Cerebellar cortex (tissue), 1 donor: ENCODE data around the gene TMEM175.
"Not testable (repeated sequence)": the region's sequence is repeated elsewhere in the genome, so short reads cannot be mapped to it uniquely, and the experiment has no call there.

Source experiments
- DNase-seq: peaks from one replicate; pipeline ENCODE4 v3.0.0-alpha.2; 2015; ENCODE audit warnings: low spot score

The TMEM175 gene

DNA sequence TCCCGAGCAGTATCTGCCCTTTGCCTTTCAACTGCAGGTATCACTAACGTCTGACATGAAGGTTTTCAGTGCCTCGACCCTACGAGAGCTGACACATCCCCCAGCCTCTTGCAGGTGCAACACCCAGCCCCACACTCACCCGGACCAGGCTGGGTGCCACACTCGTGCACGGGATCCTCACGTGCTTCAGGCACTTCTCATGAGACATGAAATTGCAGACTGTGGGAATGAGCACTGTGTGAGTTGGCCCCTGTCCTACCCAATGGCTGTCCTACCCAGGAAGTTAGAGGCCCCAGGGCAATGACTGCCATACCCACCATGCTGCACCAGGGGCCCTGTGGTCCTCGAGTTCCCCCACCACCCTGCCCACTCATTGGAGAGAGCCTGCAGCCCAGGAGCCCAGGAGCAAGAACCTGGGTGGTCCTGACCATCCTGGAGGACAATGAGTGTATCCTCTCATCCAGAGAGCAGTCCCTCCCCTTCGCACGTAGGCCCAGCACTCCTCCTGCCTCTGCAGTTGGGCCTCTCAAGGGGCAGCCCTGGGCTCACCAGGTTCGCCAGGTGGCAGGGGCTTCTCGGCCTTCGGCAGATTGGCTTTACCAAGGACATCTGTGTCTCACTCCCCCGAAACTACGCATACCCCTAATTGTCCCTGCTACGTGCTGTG is 38.7 kb downstream of the TMEM175 start:
- DNase-seq = no peak

DNA sequence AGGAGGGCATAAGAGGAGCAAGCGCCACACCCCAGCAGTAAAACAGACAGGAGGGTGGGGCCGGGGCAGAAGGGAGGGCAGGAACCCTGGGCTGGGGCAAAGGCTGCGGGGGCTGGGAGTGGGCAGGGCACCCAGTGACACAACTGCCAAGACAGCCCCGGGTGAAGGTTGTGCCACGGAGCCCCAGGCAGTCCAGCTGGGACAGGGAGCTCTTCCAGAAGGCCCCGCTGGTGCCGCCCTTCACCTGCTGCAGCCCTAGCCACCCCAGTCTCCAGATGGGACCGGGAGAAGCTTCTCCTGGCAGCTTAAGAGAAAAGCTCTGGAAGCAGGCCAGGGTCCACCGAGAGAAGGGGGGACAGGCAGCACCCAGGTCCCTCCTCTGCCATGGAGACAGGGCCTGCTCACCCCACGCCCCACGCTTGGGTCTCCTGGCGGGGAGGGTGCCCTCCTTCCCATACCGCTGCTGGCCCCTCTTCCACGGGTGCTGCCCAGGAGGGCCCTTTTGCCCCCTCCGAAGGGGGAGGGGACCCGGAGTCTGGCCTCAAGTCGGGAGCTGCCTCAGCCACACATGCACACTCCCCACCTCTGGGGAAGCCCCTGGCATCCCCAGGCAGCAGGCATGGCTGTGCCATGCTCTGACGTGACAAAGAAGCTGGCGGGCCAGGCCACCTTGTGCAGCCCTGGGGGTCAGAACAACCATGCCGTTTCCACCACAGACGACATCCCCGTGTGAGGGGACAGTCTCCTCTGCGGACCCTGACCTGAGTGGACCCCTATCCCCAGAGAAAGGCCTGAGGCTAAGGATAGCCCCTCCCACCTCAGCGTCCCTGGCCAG is 39.6 kb downstream of the TMEM175 start:
- no peak for DNase-seq

DNA sequence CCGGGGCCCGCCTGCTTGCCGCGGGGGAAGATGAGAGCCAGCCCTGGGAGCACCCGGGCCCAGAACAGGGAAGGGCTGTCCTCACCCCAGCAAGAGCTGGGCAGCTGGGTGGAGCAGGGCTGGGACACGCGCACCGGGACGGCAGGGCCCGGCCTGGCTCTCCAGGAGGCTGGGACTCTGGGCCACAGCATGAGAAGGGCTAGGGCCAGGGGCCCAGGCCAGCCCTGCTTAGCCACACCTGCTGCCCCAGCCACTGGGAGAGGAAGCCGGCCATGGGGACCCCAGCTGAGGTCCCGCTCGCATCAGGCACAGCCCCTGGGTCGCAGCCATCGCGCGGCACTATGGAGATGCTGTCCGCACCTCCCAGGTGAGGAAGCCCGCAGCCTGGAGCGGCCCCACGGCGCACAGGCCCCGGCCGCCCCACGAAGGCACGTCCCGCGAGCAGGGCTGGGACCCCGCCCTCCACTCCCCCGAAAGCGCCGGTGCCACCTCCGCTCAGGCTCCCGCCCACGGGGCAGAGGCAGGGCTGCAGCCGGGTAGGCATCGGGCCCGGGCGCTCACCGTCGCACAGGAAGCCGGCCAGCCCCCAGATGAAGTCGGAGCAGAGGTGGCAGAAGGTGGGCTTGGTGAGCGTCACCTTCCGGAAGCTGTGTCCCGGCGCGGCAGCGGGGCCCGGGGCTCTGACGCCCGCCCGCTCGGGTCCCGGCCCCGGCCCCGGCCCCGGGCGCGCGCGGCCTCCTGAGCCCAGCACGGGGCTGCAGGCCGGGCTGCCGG is 40.6 kb downstream of the TMEM175 start:
- DNase-seq = no peak

GRCh38 chr4:973431-974397 is 41.5 kb downstream of the TMEM175 start, which contains the start of gene DGKQ:
Gene DGKQ (minus strand): TSS chr4:973569. CDS start chr4:973482, 87 bp downstream.
- peak; percentile 81 for DNase-seq

GRCh38 chr4:974668-975067 is 42.4 kb downstream of the TMEM175 start:
- no peak for DNase-seq

DNA sequence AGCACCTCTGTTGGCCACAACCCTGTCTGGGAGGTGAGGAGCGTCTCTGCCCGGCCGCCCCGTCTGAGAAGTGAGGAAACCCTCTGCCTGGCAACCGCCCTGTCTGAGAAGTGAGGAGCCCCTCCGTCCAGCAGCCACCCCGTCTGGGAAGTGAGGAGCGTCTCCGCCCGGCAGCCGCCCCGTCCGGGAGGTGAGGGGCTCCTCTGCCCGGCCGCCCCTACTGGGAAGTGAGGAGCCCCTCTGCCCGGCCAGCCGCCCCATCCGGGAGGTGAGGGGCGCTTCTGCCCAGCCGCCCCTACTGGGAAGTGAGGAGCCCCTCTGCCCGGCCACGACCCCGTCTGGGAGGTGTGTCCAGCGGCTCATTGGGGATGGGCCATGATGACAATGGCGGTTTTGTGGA is 43.8 kb downstream of the TMEM175 start:
- not testable (repeated sequence) for DNase-seq

DNA sequence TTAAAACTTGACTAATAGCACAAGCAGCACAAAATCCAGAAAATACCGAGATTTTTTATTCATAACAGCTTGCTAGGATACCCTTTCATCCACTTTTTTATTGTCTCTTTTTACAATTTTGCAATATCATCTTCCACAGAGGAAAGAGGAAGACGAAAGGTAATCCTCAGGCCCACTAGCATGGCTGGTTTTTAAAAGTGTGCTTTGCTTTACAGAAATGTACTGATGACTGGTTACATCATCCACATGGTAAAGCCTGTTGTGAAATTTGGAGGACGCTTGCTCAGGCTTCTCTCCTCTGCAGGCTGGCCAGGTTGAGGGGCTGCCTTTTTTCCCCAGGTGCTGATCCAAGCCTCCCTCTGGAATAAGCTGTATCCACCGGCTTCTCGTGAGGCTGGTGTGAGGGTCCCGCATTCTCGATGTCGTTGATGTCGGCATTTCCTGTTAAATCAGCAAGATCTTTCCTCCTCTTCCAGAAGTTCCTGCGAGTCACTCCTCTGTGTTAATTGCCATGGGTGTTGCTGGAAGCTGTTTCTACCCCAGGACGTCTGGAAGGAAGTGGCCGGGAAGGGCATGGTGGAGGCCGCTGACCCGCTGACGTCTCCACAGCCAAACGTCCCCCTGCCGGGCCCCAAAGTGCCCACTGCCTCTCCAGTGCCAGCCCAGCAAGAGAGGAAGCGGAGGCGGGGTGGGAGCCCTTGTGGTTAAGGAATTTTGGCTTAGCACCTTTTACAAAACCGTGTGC is 46.9 kb downstream of the TMEM175 start:
- no peak for DNase-seq

- no peak for DNase-seq
Observed at GRCh38 chr4:982291-982690, 50.0 kb downstream of the TMEM175 start.

DNA sequence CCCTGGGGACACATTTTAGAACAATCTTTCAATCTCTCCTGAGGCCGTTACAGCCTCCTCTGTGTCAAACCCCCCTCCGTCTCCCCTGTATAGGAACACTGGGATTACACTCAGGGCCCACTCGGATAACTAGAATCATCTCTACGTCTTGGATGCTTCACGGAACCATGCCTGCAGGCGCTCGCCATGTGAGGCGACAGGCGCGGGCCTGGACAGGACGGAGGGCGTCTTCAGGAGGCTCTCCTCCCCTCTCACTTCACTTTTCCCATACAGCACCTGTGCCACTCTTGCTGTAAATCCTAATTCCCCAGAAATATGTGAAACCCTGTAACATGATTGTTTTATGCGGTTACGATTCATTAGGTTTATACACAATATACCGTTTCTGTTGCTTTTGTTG is 50.6 kb downstream of the TMEM175 start:
- no peak for DNase-seq

DNA sequence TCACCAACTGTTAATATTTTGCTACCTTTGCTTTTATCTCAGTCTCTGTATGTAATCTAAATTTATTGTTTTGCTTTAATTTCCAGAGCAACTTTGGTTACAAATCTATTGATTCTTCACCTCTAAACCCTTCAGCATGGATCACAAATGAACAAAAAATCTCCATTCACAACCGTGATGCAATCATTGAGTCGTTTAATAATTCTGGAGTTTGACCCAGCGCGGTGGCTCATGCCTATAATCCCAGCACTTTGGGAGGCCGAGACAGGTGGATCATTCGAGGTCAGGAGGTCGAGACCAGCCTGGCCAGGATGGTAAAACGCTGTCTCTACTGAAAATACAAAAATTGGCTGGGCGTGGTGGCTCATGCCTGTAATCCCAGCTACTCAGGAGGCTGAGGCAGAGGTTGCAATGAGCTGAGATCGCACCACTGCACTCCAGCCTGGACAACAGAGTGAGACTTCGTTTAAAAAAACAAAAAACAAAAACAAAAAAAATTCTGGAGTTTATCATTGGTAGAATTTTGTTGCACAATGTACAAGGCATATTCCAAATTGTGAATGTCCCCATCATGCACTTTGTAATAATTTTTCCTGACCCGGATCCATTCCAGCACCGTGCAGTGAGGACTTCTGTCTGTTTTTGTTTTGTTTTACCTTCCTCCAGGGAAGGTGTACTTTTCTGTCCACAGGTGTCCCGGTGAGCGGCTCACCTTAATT is 52.2 kb downstream of the TMEM175 start:
- DNase-seq = no peak

- peak; percentile 73 for DNase-seq
Observed at GRCh38 chr4:985123-985830, 53.0 kb downstream of the TMEM175 start.

DNA sequence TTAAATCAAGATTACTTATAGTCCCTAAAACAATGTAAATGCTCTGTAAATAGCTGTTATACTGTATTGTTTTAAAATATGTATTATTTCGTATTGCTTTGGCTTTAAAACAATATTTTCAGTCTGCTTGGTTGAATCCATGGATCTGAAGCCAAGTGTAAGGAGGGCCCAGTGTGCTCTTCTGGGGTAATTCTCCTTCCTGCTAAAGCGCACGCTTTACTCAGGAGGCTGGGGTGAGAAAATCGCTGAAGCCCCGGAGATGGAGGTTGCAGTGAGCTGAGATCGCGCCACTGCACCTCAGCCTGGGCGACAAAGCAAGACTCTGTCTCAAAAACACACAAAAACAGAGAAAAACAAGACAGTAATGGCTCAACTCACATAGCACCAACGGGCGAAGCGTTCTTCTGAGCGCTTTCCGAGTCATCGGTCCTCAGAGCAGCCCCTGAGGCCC is 54.2 kb downstream of the TMEM175 start:
- DNase-seq = peak; percentile 57

- DNase-seq = peak; percentile 73
Observed at GRCh38 chr4:986879-987623, 54.8 kb downstream of the TMEM175 start, which contains the start of gene IDUA. Gene IDUA (plus strand): TSS chr4:987044. CDS start chr4:987085, 41 bp downstream.

DNA sequence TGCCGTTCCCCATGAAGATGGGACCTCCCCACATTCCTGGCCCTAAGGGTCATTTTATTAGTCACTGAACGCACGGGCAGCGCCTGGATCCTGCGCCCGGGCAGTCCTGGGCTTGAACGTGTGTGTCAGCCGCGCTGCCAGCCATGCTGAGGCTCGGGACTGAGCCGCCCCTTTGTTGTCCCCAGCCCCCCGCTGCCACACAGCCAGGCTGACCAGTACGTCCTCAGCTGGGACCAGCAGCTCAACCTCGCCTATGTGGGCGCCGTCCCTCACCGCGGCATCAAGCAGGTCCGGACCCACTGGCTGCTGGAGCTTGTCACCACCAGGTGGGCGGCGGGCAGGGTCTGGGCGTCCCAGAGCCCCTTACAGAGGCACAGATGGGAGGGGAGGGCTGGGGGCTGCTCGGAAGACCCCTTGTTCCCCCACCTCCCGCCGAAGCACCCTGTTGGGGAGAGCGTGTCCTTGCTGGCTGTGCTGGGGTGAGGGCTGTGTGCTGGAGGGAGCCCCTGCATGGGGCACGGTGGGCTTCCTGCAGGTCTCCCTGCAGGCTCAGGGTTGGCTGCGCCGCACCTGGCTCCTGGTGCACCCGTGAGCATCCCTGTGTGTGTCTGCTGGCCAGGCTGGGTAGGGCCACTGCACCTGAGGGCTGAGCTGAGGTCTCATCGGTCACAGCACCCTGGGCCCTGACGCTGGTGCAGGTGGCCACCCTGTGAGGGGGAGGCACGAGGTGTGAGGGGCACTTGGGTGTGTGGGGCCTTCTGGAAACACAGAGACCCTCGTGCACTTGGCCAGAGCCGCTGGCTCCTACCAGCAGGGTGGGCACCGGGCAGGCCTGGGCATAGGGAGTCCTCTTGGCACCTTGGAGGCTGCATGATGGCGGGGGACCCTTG is 55.6 kb downstream of the TMEM175 start:
- DNase-seq = no peak

- DNase-seq = no peak
Observed at GRCh38 chr4:988726-989721, 56.8 kb downstream of the TMEM175 start.
